DMS 273 (cell line): Measurements from ENCODE around the gene SLC4A8.
A peak's percentile ranks its signal among the peaks of the same experiment; 100 is the strongest.
"Not testable (repeated sequence)": the region's sequence is repeated elsewhere in the genome, so short reads cannot be mapped to it uniquely, and the experiment has no call there.

Experiments
- DNase-seq: peaks from one replicate; lab custom pipeline; 2025; ENCODE audit not compliant: unreplicated experiment; lab: John Stamatoyannopoulos, UW

Gene SLC4A8

GRCh38 chr12:51424094-51424661 lies 453 bp upstream of the SLC4A8 start:
- peak; percentile 27 for DNase-seq

- peak; percentile 89 for DNase-seq
Measured at GRCh38 chr12:51428256-51428655, 3.6 kb downstream of the SLC4A8 start.

GRCh38 chr12:51429700-51430099 lies 5.1 kb downstream of the SLC4A8 start:
- DNase-seq: no peak

GRCh38 chr12:51430196-51430895 lies 5.7 kb downstream of the SLC4A8 start:
- no peak for DNase-seq

- DNase-seq: no peak
Measured at GRCh38 chr12:51432921-51433320, 8.3 kb downstream of the SLC4A8 start.

- no peak for DNase-seq
Measured at GRCh38 chr12:51434305-51434704, 9.7 kb downstream of the SLC4A8 start.

- no peak for DNase-seq
Measured at GRCh38 chr12:51437431-51437830, 12.8 kb downstream of the SLC4A8 start.

- no peak for DNase-seq
Measured at GRCh38 chr12:51439330-51439729, 14.7 kb downstream of the SLC4A8 start.

- no peak for DNase-seq
Measured at GRCh38 chr12:51441583-51441982, 17.0 kb downstream of the SLC4A8 start.

- DNase-seq: no peak
Measured at GRCh38 chr12:51442324-51442723, 17.7 kb downstream of the SLC4A8 start.

- no peak for DNase-seq
Measured at GRCh38 chr12:51443573-51443972, 18.9 kb downstream of the SLC4A8 start.

- DNase-seq: no peak
Measured at GRCh38 chr12:51448618-51449256, 24.1 kb downstream of the SLC4A8 start.

GRCh38 chr12:51449580-51450246 lies 25.1 kb downstream of the SLC4A8 start:
- no peak for DNase-seq

- DNase-seq: no peak
Measured at GRCh38 chr12:51450333-51450732, 25.7 kb downstream of the SLC4A8 start.

- DNase-seq: no peak
Measured at GRCh38 chr12:51450806-51451205, 26.2 kb downstream of the SLC4A8 start.

GRCh38 chr12:51454016-51454415 lies 29.4 kb downstream of the SLC4A8 start:
- not testable (repeated sequence) for DNase-seq

GRCh38 chr12:51455050-51455449 lies 30.4 kb downstream of the SLC4A8 start:
- DNase-seq: not testable (repeated sequence)

GRCh38 chr12:51458635-51459034 lies 34.0 kb downstream of the SLC4A8 start:
- DNase-seq: no peak

GRCh38 chr12:51460519-51460918 lies 35.9 kb downstream of the SLC4A8 start:
- DNase-seq: no peak

- DNase-seq: no peak
Measured at GRCh38 chr12:51465491-51465890, 40.9 kb downstream of the SLC4A8 start.

GRCh38 chr12:51470116-51470515 lies 45.5 kb downstream of the SLC4A8 start:
- DNase-seq: no peak
